CD14-positive monocyte (primary cell): ENCODE data around the gene SLC16A11. TPM values are rescaled to one million over a fixed set of nuclear protein-coding genes. Genes with fewer than 3 reads are reported as not detected.

Experiments used
- DNase-seq, 3 donors: peaks; one replicate each; pipeline ENCODE4 v3.0.0-alpha.2; 2011 to 2022
- H2AFZ ChIP-seq: 2 replicates; pipeline ENCODE4 v1.6.0; 2012; ENCODE audit warnings: mild to moderate bottlenecking, low read depth, low read length, inconsistent platforms; ENCODE audit not compliant: insufficient read depth, poor library complexity, severe bottlenecking
- H3K27ac ChIP-seq, 2 donors: 1 replicate in 1 of 2; 2 replicates in 1 of 2; pipeline ENCODE4 v1.5.1; 2012 to 2013; ENCODE audit warnings: low read length in 2 of 2, control low read depth in 1 of 2, inconsistent platforms in 1 of 2, low read depth in 1 of 2, mild to moderate bottlenecking in 1 of 2
- H3K27me3 ChIP-seq, 2 donors: one replicate each; pipeline versions ENCODE4 v1.6.0 to v1.6.1; 2011 to 2013; ENCODE audit warnings: low read length in 2 of 2; ENCODE audit not compliant: control insufficient read depth in 2 of 2, insufficient read depth in 2 of 2
- H3K36me3 ChIP-seq, 2 donors: replicated peaks in 1 of 2; 1 replicate in 1 of 2; 2 replicates in 1 of 2; pipeline versions ENCODE4 v1.5.1 to v1.6.1; 2012 to 2013; ENCODE audit warnings: low read length in 2 of 2, control low read depth in 1 of 2, inconsistent platforms in 1 of 2, mild to moderate bottlenecking in 1 of 2; ENCODE audit not compliant: insufficient read depth in 2 of 2, control insufficient read depth in 1 of 2
- H3K4me1 ChIP-seq, 2 donors: 1 replicate in 1 of 2; 2 replicates in 1 of 2; pipeline versions ENCODE4 v1.5.1 to v1.6.1; 2012 to 2013; ENCODE audit warnings: low read length in 2 of 2, control low read depth in 1 of 2, inconsistent platforms in 1 of 2, mild to moderate bottlenecking in 1 of 2, moderate library complexity in 1 of 2; ENCODE audit not compliant: insufficient read depth in 2 of 2, control insufficient read depth in 1 of 2
- H3K4me2 ChIP-seq: replicated peaks from 2 replicates; pipeline ENCODE3; 2012; ENCODE audit warnings: low read length, moderate library complexity, mild to moderate bottlenecking; ENCODE audit not compliant: poor library complexity, severe bottlenecking; ENCODE audit errors: extremely low read depth
- H3K4me3 ChIP-seq, 3 experiments: fragments of 200-600 bp in 1 of 3; sonication (generic) in 1 of 3; replicated peaks in 1 of 3; 1 replicate in 2 of 3; 2 replicates in 1 of 3; pipeline ENCODE4 v1.5.1; 2011 to 2013; ENCODE audit warnings: low read length in 3 of 3, mild to moderate bottlenecking in 3 of 3, control low read depth in 2 of 3, low read depth in 2 of 3, inconsistent platforms in 1 of 3, moderate library complexity in 1 of 3
- H3K79me2 ChIP-seq: 2 replicates; pipeline ENCODE4 v1.6.0; 2012; ENCODE audit warnings: mild to moderate bottlenecking, control low read depth, inconsistent platforms, low read length, moderate library complexity; ENCODE audit not compliant: insufficient read depth
- H3K9ac ChIP-seq: 2 replicates; pipeline ENCODE4 v1.6.0; 2017; ENCODE audit warnings: low read length, mild to moderate bottlenecking; ENCODE audit not compliant: insufficient read depth, poor library complexity, severe bottlenecking
- H3K9me3 ChIP-seq, 2 donors: replicated peaks in 1 of 2; 1 replicate in 1 of 2; 2 replicates in 1 of 2; pipeline versions ENCODE4 v1.5.1 to v1.6.1; 2012 to 2013; ENCODE audit warnings: low read length in 2 of 2, control low read depth in 1 of 2; ENCODE audit not compliant: control insufficient read depth in 1 of 2, insufficient read depth in 1 of 2
- H4K20me1 ChIP-seq: 2 replicates; pipeline ENCODE4 v1.6.0; 2012; ENCODE audit warnings: mild to moderate bottlenecking, low read length, control low read depth, moderate library complexity; ENCODE audit not compliant: insufficient read depth
- H3K27ac Mint-ChIP-seq, 7 donors: one replicate each; pipeline ENCODE4 v1.8.0; 2020; ENCODE audit warnings: mild to moderate bottlenecking in 7 of 7, mixed read lengths in 7 of 7, moderate library complexity in 6 of 7, inconsistent platforms in 2 of 7
- H3K27me3 Mint-ChIP-seq, 3 donors: one replicate each; pipeline ENCODE4 v1.8.0; 2021 to 2022; ENCODE audit warnings: low read depth in 3 of 3, mild to moderate bottlenecking in 3 of 3, mixed read lengths in 3 of 3, moderate library complexity in 3 of 3, inconsistent platforms in 1 of 3
- H3K36me3 Mint-ChIP-seq, 2 donors: one replicate each; pipeline ENCODE4 v1.8.0; 2020; ENCODE audit warnings: mixed read lengths in 2 of 2, inconsistent platforms in 1 of 2, mild to moderate bottlenecking in 1 of 2
- H3K4me1 Mint-ChIP-seq: one replicate; pipeline ENCODE4 v1.8.0; 2020; ENCODE audit warnings: mild to moderate bottlenecking, mixed read lengths
- H3K4me3 Mint-ChIP-seq, 2 donors: one replicate each; pipeline ENCODE4 v1.8.0; 2020; ENCODE audit warnings: mild to moderate bottlenecking in 2 of 2, mixed read lengths in 2 of 2, moderate library complexity in 1 of 2
- H3K9me3 Mint-ChIP-seq, 7 donors: one replicate each; pipeline ENCODE4 v1.8.0; 2020 to 2022; ENCODE audit warnings: mixed read lengths in 7 of 7, mild to moderate bottlenecking in 6 of 7, moderate library complexity in 6 of 7, inconsistent platforms in 2 of 7
- WGBS: methylation state at CpG from one replicate; pipeline ENCODE4 v1.1.5; 2013; ENCODE audit warnings: missing lambda C conversion rate; ENCODE audit not compliant: insufficient coverage; 5-methylcytosine and 5-hydroxymethylcytosine counted together
- intact Hi-C, 2 donors: fragments of 100-400 bp; cut with micrococcal nuclease; formaldehyde crosslinking; loops; one replicate each; pipeline versions ENCODE4 v1.15.0 to v1.15.1; 2023
- polyA plus RNA-seq, 3 donors: library from polyadenylated mRNA; depleted of rRNA in 1 of 3; unstranded in 2 of 3; stranded (reverse) in 1 of 3; fragments of 300-500 nt in 2 of 3; fragments of >200 nt in 1 of 3; fragmentation: Illumina TruSeq in 2 of 3; gene quantifications; 1 replicate in 2 of 3; 2 replicates in 1 of 3; pipeline ENCODE4 v1.2.3, GENCODE V29; 2012 to 2021
- TF ChIP-seq, protein P1 (sequence below): fragments of 200-600 bp; IDR thresholded peaks from one replicate; pipeline ENCODE4 v1.8.0; 2022; ENCODE audit warnings: antibody characterized with exemption, mild to moderate bottlenecking

The SLC16A11 gene
- polyA plus RNA-seq, 3 donors = not detected

DNA sequence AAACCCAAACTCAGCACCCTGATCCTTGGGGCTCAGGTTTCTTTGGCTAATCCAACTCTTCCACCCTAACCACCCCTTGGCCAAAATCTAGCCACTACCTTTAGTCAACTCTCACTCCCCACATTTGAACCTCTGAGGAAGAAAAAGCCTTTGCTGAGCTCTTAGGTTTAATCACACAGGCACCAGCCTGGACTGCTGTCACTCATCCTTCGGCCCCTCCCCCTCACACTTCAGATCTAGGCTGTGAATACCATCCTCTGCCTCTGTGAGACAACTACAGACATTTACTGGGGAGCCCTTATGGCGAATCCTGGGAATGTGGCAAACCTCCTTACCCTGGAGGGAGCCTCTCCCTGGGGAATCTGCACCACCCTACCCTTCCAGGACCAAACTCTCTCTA, 36.7 kb downstream of the SLC16A11 start:
- no peak overlapping the region for H3K9ac ChIP-seq
- no peaks in the 10 kb centered on the region for H3K27me3 ChIP-seq
- Mint-ChIP-seq H3K9me3 (no peaks in the 10 kb centered on the region), H3K4me1 (peaks cover 41% of the 10 kb centered on the region), H3K36me3 (peaks cover 41 to 48% of the 10 kb centered on the region in 2 donors), H3K27ac (peak overlapping the region in 5 of 7 donors; percentile 39 to 68 (median 48)), H3K4me3 (no peak overlapping the region), H3K27me3 (peaks cover 0 to 1% (median 0%) of the 10 kb centered on the region in 3 donors)
- no peak overlapping the region for H2AFZ ChIP-seq
- H3K27ac ChIP-seq = no peak overlapping the region
- DNase-seq = no peak
- peaks cover 27 to 29% of the 10 kb centered on the region in 2 donors for H3K4me1 ChIP-seq
- H3K36me3 ChIP-seq = peaks cover 24 to 49% of the 10 kb centered on the region in 2 donors
- TF ChIP-seq, protein P1, sequence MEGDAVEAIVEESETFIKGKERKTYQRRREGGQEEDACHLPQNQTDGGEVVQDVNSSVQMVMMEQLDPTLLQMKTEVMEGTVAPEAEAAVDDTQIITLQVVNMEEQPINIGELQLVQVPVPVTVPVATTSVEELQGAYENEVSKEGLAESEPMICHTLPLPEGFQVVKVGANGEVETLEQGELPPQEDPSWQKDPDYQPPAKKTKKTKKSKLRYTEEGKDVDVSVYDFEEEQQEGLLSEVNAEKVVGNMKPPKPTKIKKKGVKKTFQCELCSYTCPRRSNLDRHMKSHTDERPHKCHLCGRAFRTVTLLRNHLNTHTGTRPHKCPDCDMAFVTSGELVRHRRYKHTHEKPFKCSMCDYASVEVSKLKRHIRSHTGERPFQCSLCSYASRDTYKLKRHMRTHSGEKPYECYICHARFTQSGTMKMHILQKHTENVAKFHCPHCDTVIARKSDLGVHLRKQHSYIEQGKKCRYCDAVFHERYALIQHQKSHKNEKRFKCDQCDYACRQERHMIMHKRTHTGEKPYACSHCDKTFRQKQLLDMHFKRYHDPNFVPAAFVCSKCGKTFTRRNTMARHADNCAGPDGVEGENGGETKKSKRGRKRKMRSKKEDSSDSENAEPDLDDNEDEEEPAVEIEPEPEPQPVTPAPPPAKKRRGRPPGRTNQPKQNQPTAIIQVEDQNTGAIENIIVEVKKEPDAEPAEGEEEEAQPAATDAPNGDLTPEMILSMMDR = no peak
- H3K4me2 ChIP-seq = no peak overlapping the region
- H3K4me3 ChIP-seq = no peak overlapping the region
- WGBS = 94% methylated on average over 2 of the region's 2 CpGs
- peaks cover 67% of the 10 kb centered on the region for H4K20me1 ChIP-seq
- H3K79me2 ChIP-seq = peaks cover 71% of the 10 kb centered on the region
- H3K9me3 ChIP-seq = no peaks in the 10 kb centered on the region
- intact Hi-C loops = no loop called here

DNA sequence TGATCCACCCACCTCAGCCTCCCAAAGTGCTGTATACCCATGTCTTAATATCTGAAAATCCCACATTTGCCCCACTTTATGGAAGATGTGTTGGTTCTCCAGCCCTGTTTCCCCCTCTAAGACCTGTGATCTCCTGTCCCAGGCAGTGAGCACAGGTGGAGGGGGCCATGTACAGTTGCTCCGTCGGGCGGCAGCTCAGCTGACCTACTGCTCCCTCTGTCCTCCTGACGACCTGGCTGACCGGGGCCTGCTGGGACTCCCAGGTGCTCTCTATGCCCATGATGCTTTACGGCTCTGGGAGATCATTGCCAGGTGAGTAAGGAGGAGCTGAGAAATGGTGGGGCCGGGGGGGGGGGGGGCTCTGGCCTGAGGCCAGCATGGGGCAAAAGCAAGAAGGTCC, 38.2 kb downstream of the SLC16A11 start:
- H3K4me1 Mint-ChIP-seq = peaks cover 30% of the 10 kb centered on the region
- 92% methylated on average over 3 of the region's 7 CpGs for WGBS

More for the DNA sequence above, 38.2 kb downstream of the SLC16A11 start:
- H3K9ac ChIP-seq = no peak overlapping the region
- TF ChIP-seq, protein P1 = no peak
- no peak overlapping the region for H3K4me3 Mint-ChIP-seq
- intact Hi-C loops = loop anchor here (2.0 kb wide), 1 partner anchor 93 kb away; no protein-coding TSS in a partner anchor
- peaks cover 56% of the 10 kb centered on the region for H3K79me2 ChIP-seq
- no peaks in the 10 kb centered on the region for H3K9me3 ChIP-seq
- H3K4me3 ChIP-seq = no peak overlapping the region
- H3K27me3 Mint-ChIP-seq = peaks cover 0 to 1% (median 0%) of the 10 kb centered on the region in 3 donors
- DNase-seq = no peak
- peaks cover 37 to 64% of the 10 kb centered on the region in 2 donors for H3K36me3 ChIP-seq
- peaks cover 14 to 17% of the 10 kb centered on the region in 2 donors for H3K4me1 ChIP-seq
- H2AFZ ChIP-seq = no peak overlapping the region
- H3K9me3 Mint-ChIP-seq = no peaks in the 10 kb centered on the region
- peaks cover 54 to 61% of the 10 kb centered on the region in 2 donors for H3K36me3 Mint-ChIP-seq
- H3K4me2 ChIP-seq = no peak overlapping the region
- H3K27ac Mint-ChIP-seq = peak overlapping the region in 2 of 7 donors; percentile 50 to 86
- H4K20me1 ChIP-seq = peaks cover 82% of the 10 kb centered on the region
- no peaks in the 10 kb centered on the region for H3K27me3 ChIP-seq
- H3K27ac ChIP-seq = no peak overlapping the region
